Heart left ventricle (tissue), 13 donors: ENCODE results near the gene ZCCHC7.

Experiments
- POLR2A ChIP-seq, 2 donors: fragments of 450-650 bp; IDR thresholded peaks; one replicate each; pipeline ENCODE4 v1.6.1; 2017; ENCODE audit warnings: antibody characterized with exemption in 2 of 2, mild to moderate bottlenecking in 2 of 2, moderate library complexity in 2 of 2
- TF ChIP-seq, protein P1 (sequence below), 12 donors: fragments of 200-600 bp; sonication (generic) in 4 of 12; IDR thresholded peaks; one replicate each; pipeline versions ENCODE4 v1.5.0 to v1.8.0; 2018 to 2022; ENCODE audit warnings: antibody characterized with exemption in 12 of 12, mild to moderate bottlenecking in 5 of 12
- donor health status: ischemic (EF 13 %, LVEDD 7.1; RV severe dilation, severe dysfunction).
- donor health status: DM: no; HTN: yes; CAD: no.
- donor health status: DM: no; HTN: no; CAD: no.
- donor health status: ischemic (EF 25% LVEDD 6.9; RV normal size, moderate dysfunction).
- donor health status: ischemic (EF 25% LVEDD 5.7; RV mildly dilated, moderate dysfunction).
- donor health status: ischemic (EF 35%, LVEDD 5.7; RV mildly dilated, moderate dysfunction).
- donor health status: nonischemic (EF 11% LVEDD 7.7; RV severe dilation, severe dysfunction).
- donor health status: DM: yes; HTN: yes; CAD: no.
- donor health status: PGD.
- donor health status: ischemic (EF 29% LVEDD 5.4; RV normal size, mild dysfunction).
- donor health status: nonischemic (EF 23%, LVEDD 6.1; RV moderate dilation, normal function).

DNA sequence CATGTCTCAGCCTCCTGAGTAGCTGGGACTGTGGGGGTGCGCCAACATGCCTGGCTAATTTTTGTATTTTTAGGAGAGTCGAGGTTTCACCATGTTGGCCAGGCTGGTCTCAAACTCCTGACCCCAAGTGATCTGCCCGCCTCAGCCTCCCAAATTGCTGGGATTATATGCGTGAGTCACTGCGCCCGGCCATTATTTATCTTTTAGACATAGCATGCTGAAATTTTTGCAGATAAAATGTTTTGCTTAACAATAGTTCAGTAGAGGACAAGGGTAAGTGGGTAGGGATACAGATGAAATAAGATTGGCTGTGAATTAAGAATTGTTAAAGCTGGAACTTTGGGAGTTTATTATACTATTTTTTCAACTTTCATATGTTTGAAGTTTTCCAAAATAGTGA is 151.3 kb downstream of the ZCCHC7 start:
- TF ChIP-seq POLR2A (IDR thresholded peaks at IDR 0.05) = no peak
- TF ChIP-seq, protein P1, sequence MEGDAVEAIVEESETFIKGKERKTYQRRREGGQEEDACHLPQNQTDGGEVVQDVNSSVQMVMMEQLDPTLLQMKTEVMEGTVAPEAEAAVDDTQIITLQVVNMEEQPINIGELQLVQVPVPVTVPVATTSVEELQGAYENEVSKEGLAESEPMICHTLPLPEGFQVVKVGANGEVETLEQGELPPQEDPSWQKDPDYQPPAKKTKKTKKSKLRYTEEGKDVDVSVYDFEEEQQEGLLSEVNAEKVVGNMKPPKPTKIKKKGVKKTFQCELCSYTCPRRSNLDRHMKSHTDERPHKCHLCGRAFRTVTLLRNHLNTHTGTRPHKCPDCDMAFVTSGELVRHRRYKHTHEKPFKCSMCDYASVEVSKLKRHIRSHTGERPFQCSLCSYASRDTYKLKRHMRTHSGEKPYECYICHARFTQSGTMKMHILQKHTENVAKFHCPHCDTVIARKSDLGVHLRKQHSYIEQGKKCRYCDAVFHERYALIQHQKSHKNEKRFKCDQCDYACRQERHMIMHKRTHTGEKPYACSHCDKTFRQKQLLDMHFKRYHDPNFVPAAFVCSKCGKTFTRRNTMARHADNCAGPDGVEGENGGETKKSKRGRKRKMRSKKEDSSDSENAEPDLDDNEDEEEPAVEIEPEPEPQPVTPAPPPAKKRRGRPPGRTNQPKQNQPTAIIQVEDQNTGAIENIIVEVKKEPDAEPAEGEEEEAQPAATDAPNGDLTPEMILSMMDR (IDR thresholded peaks at IDR 0.05) = no peak
